RCC 7860 (cell line): ENCODE measurements around the gene PAPPA2.
"Not testable (repeated sequence)": the region's sequence is repeated elsewhere in the genome, so short reads cannot be mapped to it uniquely, and the experiment has no call there.

Experiments used
- DNase-seq: peaks from one replicate; pipeline ENCODE4 v3.0.0-alpha.2; 2015; ENCODE audit warnings: low spot score
- FAIRE-seq: peaks from 2 replicates; lab custom pipeline; 2012; peaks lifted over from hg19 to GRCh38; lab: Jason Lieb, UNC

The PAPPA2 gene

GRCh38 chr1:176545034-176545639 lies 82.2 kb downstream of the PAPPA2 start:
- FAIRE-seq (no peak), DNase-seq (no peak)

GRCh38 chr1:176546825-176547224 lies 83.8 kb downstream of the PAPPA2 start:
- no peak for DNase-seq
- FAIRE-seq: no peak

- no peak for FAIRE-seq
- DNase-seq: no peak
Measured at GRCh38 chr1:176551146-176551545, 88.2 kb downstream of the PAPPA2 start.

DNA sequence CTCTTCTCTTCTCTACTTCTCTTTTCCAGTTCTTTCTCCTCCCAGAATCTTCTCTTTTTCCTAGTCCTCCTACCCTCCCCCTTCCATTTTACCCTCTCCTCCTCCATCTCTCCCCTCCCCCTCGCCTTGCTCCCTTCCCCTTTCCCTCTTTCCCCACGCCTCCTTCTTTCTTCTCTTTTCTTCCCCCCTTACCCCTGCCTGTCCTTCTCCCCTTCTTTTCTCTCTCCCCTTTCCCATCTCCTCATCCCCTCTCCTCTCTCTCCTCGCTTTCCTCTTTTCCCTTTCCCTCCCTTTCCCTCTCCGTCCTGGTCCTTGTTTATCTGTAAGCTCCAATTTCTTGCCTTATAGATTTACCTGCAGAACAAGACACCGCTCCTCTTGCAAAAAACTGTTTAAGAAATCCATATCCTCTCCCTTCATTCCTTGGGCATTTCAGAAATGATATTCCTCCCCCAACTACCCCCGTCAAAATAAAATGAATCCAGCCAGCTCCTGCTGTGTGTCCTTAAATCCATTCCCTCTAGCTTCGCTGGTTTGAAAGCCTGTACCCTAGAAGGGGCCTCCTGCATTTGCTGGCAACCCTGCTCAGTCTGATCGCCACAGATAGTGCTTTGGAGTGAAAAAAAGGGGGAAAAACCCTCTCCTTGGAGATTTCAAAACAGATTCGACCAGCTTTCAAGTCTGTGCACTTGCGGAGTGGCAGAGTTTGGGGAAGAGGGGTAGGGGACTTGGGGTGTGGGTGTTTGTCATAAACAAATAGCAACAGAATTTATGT lies 89.4 kb downstream of the PAPPA2 start:
- FAIRE-seq: no peak

GRCh38 chr1:176552999-176553398 lies 90.0 kb downstream of the PAPPA2 start:
- no peak for FAIRE-seq
- DNase-seq: no peak

More for the DNA sequence above, 89.4 kb downstream of the PAPPA2 start:
- DNase-seq: no peak

- no peak for DNase-seq
- no peak for FAIRE-seq
Measured at GRCh38 chr1:176556288-176556687, 93.3 kb downstream of the PAPPA2 start.

DNA sequence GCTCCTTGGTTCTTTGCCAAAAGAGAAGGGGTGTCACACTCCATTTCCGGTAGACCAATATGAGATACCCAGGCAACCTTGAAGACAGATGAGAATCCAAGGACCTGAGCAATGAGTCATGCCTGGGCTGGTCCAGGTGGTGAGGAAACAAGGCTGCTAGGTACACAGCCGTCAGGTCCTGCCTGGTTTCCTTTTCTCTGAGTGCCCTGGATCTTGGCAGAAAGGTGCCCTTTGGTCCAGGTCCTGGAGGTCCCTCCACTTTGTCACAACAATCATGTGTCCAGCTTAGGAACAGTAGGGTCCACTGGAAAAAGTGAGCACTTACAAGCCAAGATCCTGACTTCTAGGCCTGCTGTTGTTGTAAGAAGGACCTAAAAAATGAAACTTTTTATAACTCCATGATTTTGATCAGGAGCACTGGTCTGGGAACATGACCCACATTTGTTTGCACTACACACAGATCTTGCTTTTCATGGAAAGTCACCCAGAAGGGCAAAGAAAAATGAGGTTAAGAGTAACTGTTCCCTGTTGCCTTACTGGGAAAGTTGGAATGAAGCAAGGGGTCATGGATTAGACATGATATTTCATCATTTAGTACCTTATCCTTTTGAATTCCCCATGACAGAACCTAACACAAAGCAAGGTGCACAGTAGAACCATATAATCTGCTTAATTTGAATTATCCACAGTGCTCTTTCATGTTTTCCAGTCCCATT lies 94.7 kb downstream of the PAPPA2 start:
- FAIRE-seq: no peak

DNA sequence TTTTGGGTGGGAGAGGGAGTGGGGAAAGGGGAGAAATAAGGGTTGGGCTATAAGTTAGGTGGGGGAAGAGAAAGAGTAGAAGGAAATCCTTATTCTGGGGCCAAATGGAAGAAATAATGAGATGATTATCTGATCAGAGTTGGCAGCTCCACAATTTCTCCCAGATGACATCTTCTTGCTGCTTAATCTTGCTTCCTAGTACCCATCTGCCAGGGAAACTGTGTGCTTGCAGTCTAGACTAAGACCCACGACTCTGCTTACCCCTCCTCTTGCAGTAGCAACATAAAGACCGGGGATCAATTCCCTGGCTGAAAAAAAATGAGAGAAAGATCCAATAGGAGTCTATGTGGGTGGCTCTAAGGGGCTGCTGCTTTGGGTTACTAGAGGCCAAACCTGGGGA lies 95.6 kb downstream of the PAPPA2 start:
- no peak for DNase-seq
- no peak for FAIRE-seq

More for the DNA sequence above, 94.7 kb downstream of the PAPPA2 start:
- DNase-seq: no peak

- DNase-seq (no peak), FAIRE-seq (no peak)
Measured at GRCh38 chr1:176559474-176559873, 96.5 kb downstream of the PAPPA2 start.

DNA sequence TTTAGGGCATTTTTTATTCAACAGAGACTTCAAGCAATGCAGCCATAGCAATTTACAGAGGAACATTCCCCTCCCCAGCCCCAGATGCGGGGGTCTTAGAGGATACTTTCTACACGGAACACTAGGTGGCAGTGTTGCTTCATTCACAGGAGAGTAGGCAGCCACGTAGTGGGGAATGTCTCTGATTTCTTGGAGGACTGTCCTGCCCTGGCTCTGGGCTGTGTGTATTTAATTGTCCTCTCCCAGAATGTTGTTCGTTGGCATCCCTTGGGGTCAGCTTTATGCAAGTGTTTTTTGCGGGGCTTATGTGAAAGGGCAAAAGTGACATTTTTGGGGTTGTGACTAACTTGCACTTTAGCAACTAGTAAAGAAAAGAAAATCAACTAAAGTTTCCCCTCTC lies 96.9 kb downstream of the PAPPA2 start:
- DNase-seq (peak; percentile 37), FAIRE-seq (no peak)

GRCh38 chr1:176560681-176561080 lies 97.7 kb downstream of the PAPPA2 start:
- no peak for FAIRE-seq
- no peak for DNase-seq

DNA sequence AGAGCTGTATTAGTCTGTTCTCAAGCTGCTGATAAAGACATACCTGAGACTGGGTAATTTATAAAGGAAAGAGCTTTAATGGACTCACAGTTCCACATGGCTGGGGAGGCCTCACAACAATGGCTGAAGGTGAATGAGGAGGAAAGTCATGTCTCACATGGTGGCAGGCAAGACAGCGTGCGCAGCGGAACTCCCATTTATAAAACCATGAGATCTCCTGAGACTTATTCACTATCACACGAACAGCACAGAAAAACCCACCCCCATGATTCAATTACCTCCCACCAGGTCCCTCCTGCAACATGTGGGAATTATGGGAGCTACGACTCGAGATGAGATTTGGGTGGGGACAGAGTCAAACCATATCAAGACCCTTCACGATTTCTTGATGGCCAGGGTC lies 98.8 kb downstream of the PAPPA2 start:
- DNase-seq, FAIRE-seq: not testable (repeated sequence)

GRCh38 chr1:176566004-176566975 lies 103.3 kb downstream of the PAPPA2 start:
- no peak for DNase-seq
- no peak for FAIRE-seq

DNA sequence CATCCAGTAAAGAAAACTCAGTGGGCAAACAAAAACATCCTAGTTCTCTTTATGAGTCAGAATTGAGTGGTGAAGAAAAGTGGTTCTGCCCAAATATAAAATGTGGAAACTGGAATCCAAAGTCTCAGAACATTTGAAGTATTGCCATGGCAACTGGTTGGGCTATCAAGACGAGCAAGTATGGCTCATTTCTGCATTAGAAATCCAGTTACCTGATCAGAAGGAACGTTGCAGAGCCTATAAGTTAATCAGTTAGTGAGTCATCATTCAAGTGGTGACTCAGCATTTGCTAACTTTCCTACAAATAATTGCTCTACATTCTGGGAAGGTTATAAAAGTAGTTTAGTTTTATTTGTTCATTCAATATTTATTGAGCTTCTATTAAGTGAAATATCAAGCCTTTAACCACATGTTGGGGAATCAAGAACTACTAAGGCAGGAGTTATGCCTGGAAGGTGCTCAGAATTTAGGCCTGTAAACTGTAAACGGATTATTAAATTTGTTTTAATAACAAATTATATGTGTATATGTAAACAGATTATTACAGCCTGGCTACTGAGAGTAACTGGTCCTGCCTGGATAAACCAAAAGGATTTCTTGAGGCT lies 104.3 kb downstream of the PAPPA2 start:
- FAIRE-seq (no peak), DNase-seq (no peak)

GRCh38 chr1:176568185-176568584 lies 105.2 kb downstream of the PAPPA2 start:
- DNase-seq (no peak), FAIRE-seq (no peak)

GRCh38 chr1:176574756-176575155 lies 111.8 kb downstream of the PAPPA2 start:
- no peak for FAIRE-seq
- no peak for DNase-seq

- FAIRE-seq: no peak
- no peak for DNase-seq
Measured at GRCh38 chr1:176575991-176576390, 113.0 kb downstream of the PAPPA2 start.

DNA sequence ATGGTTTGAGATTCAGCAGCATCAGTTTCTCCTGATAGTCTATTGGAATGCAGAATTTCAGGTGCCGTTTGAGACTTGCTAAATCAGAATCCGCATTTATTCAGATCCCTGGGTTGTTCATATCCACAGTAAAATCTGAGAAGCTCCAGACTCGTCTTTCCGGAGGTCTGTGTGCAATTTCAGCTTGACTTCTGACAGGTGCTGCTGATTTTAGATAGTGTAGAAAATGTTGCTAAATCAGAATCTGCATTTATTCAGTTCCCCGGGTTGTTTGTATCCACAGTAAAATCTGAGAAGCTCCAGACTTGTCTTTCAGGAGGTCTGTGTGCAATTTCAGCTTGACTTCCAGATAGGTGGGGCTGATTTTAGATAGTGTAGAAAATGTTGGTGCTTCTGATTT lies 113.7 kb downstream of the PAPPA2 start:
- FAIRE-seq: no peak
- no peak for DNase-seq

DNA sequence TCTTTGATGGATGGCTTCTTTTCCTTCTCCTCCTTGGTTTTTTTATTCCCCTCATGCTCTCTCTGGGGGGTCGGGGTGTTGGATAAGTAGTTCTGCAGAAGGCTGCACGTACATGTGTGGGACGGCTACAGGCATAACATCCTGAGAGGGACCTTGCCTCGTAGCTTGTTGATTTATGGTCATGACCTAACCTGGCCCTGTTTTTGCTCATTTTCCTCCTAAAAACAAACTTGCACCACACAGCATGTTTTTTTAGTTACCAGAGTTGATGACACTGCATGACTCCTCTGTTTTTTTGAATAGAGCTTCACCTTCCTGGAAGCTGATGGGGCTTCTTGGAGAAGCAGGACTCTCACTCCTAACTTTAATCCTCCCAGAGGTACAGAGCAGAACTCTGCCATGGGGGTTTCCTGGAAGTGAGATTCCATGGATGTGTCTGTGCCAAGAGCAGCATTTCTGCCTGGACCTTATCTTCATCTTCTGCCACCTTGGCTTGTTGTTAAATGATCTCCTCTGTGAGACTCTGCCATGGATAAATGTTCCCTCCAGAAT lies 114.7 kb downstream of the PAPPA2 start:
- FAIRE-seq (no peak), DNase-seq (no peak)

DNA sequence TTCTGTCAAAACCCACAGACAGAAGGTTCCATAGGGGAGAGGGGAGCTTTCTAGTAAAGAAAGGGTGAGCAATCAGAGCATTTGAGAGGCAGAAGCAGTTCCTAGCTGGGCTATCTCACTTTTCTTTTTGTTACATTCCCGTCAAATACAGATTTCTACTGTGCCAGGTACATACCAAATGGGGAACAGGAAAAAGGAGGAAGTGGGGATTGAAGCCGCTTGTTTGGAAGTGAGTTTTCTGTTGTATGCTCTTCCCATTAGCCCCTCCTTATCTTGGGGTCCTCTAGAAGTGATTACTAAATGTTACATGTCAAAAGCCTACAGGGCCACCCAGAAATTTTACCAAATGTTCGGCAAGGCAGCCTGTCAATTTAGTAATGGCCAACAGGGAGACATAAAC lies 116.1 kb downstream of the PAPPA2 start:
- DNase-seq (no peak), FAIRE-seq (no peak)
